GM19193 (cell line): Measurements from ENCODE around the gene C9orf50.

Experiments
- POLR2A ChIP-seq: IDR thresholded peaks from 4 replicates; pipeline ENCODE4 v1.6.1; 2011; ENCODE audit not compliant: insufficient read depth, insufficient read length; ENCODE audit errors: extremely low read depth

C9orf50 gene

DNA sequence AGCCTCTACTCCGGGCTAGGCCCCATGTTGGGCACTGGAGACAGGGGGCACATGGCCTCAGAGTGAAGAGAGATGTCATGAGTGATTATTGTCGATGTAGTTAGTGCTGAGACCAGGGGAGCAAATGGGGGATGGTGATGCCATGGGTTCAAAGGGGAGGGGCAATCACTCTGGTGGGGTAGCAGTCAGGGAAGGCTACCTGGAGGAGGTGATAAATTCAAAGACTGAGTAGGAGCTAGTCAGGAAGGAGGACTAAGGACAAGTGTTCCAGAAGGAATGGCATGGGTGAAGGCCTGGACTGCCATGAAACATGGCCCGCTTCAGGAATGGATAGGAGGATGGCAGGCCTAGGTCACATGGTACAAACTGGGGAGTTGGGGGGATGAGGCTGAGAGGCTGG is 41.6 kb downstream of the C9orf50 start:
- no peak for TF ChIP-seq POLR2A

DNA sequence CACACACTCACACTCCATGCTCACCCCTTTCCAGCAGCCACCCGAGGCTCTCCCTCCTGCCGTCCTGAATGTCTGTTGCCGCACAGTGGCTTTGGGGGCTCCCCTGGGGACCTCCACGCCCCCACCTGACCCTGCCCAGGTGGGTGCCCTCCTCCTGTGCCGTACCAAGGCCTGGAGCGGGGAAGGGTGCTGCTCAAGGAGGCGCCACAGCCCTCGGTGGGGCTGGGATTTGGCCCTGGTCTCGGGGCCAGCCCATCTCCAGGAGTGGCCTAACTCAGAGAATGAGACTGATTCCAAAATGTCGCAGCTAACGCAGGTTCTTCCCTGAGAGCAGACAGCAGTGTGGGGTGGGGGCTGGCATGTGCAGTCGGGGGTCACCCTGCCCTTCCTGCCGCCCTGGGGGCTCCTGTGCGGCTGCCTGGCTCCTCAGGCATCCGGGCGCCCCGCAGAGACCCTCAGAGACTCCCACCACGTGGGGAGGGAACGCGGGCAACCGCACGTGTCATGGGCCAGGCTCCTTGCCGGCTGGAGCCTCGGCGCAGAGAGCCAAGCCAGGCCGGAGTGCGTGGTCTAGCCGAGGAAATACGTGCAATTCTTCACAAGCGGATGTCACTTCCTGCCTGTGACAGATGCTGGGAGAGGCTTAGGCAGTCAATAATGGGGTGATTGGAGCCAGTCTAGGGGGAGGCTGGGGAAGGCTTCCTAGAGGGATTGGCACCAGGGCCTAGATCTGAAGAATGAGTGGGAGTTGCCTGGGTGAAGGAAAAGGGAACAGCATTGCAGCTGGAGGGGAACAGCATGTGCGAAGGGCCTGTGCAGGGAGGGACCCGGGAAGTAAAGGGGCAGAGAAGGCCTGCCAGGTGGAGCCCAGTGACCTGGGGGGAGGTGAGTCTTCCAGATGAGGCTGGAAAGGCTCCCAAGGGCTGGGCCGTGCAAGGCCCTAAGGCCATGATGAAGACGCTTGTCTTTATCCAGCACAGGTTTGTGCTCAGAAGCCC is 44.1 kb downstream of the C9orf50 start:
- TF ChIP-seq POLR2A, result no peak

DNA sequence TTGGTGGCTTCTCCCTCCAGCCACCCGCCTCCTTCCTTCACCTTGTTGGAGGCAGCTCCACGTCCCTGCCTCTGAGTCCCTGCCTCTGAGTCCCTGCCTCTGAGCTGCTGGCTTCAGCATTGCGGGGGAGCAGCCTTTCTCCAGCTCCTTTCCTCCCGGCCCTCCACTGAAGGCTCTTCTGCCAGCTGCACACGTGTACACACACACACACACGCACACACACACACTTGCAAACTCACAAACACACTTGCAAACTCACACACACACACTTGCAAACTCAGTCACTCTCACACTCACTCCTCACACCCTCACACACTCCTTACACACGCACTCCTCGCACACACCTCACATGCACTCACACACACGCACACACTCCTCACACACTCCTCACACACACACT is 45.1 kb downstream of the C9orf50 start:
- no peak for TF ChIP-seq POLR2A

DNA sequence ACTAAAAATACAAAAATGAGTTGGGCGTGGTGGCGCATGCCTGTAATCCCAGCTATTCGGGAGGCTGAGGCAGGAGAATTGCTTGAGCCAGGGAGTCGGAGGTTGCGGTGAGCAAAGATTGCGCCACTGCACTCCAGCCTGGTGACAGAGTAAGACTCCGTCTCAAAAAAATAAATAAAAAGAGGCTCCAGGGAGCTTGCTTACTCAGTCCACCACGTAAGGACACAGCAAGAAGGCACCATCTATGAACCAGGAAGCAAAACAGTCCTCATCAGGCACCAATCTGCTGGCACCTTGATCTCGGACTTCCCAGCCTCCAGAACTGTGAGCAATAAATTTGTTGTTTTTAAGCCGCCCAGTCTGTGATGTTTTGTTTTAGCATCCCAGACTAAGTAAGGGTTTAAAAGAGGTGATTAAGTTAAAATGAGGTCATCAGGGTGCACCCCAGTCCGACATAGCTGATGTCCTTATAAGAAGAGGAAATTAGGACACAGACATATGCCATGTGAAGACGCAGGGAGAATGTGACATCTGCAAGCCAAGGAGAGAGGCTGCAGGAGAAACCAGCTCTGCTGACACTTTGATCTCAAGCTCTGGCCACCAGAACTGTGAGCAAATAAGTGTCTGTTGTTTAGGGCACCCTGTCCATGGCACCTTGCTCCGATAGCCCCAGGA is 45.9 kb downstream of the C9orf50 start:
- no peak for TF ChIP-seq POLR2A

DNA sequence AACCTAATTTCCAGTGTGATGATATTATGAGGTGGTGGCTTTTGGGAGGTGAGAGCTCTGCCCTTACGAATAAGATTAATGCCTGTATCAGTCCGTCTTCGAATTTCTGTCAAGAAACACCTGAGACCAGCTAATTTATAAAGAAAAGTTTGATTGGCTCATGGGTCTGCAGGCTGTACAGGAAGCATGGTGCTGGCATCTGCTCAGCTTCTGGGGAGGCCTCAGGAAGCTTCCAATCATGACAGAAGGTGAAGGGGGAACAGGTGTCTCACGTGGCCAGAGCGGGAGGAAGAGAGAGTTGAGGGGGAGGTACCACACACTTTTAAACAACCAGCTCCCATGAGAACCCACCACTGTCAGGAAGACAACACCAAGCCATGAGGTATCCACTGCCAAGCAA is 46.9 kb downstream of the C9orf50 start:
- TF ChIP-seq POLR2A, result no peak

DNA sequence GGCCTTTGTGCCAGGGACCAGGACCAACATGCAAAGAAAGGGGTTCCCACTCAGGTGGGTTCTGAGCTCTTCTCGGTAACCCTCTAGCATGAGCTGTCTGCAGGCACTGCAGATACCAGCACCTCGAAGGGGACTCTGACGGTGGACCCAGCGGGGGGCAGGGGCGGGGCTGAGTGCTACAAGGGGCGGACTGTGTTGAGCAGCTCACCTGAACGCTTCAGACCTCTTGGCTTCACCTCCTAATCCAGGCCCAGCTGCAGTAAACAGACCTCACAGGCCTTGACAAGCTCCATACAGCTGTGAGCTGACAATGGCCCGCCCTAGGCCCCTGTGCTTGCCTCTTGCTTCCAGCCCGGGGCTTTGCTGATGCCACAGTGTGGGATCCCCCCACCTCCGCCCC is 48.4 kb downstream of the C9orf50 start:
- no peak for TF ChIP-seq POLR2A

DNA sequence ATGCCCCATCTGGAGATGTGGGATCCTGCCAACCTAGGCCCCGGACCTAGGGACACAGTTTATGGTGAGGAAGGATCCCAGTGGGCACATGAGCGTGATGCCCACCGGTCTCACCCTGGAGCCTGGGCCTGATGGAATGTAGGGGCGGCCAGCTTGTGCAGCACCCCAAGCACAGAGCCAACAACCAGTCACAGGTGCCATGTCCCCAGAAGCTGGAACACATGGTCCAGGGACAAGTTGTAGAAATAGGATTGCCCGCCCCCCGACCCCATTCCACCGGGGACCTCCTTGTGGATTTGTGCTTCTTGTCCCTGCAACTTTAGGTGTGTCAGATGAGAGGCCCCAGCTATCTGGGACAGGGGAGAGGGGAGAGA is 48.9 kb downstream of the C9orf50 start:
- TF ChIP-seq POLR2A, result no peak

DNA sequence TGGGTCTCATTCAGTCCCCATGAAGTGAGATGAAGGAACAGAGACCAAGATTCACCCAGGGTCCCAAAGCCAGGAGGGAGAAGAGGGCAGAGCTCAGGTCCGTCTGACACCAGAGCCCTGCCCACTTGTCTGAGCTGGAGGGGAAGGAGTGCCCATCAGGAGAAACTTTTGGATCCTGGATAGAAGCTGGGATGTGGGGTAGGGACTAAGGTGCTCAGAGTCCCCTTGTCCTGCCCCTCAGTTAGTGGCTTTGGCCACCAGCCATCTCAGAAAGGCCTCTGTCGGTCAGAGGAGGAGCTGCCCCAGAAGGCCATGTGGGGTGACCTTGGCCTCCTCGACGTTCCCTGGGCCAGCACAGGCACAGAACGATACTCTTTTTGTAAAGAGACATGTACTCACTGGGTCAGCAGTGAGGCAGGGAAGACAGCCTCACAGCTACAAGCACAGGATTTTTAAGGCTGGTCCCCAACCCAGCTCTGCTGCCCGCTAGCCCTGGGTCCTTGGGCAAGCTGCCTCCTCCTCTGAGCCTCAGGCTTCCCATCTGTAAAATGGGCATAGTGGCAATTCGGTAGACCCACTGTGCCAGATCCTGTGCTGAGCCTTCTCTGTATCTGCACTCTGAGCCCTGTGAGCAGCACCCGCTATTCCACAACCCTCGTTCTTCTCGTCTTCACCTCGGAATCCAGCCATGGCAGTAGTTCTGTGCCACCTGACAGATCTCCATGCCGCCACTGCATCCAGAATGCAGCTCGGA is 49.4 kb downstream of the C9orf50 start:
- TF ChIP-seq POLR2A, result no peak

DNA sequence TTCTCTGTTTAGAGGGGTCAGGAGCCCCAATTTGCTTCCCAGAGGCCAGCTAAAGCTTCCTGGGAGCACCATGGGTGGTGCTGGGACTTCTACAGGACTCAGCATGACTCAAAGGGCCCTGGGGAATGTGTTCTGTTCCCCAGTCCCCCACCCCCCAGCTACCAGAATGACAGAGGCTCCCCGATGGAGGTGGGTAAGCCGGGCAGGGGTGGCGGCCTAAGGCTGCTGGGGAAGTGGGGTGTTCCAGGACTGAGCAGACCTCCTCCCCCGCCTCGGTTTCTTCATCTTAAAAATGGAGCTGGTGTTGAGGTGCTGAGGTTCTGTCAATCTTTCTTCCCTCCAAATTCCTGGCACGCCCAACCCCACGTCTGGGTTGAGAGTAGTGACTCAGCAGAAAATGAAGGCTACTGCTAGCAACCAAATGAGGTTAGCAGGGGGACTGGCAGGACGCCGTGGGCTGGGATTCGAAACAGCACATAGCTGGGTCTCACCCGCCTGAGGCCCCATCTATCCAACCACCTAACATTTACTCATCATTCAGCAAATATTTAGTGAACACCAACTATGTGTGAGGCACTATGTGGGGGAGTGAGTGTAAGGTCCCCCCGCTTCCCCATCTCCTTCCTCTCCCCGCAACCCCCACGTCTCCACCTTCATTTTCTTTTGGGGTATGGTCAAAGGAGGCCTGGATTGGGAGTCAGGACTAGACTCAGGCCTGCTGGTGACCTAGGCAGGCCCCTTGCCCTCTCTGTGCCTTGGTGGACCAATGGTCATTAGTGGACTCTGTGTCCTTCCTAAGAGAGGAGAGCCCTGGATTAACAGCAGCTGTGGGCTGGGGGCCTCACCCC is 50.2 kb downstream of the C9orf50 start:
- TF ChIP-seq POLR2A, result no peak

DNA sequence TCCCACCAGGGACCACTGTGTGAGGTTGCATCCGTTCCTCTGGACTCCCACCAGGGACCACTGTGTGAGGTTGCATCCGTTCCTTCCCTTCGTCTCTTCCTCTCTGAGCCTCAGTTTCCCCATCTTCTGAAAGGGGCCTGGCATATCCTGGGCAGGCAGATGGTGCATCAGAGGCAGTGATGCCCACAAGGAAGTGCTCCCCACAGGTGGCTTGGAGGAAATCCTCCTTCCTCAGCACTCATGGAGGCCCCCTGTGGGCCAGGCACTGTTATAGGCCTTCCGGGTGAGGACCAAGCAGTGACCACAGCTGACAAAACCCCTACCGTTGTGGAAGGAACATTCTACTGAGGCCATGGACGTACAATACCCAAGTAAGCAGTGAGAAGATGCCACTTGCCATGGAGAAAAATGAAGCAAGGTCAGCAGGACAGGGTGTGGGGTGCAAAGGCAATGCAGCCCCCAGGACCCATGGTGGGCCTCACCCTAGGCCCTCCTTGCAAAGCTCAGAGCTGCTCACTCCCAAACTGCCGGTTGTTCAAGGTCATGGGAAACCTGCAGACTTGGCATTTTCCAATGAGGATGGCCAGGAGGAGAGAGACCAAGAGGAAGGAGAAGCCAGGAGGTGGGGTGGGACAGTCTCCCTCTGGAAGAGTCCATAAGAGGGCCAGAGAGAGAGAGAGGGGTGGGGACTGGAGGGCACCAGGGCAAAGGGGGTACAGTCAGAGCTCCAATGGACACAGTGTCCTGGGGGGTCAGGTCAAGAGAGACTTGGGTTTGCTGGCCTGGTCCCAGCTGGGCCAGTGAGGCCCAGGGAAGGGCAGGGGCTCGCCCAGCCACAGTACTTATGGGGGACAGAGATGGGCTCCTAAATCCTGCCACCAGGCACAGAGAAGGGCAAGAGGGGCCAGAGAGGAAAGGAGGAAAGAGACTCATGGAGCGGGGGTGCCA is 51.1 kb downstream of the C9orf50 start:
- no peak for TF ChIP-seq POLR2A

DNA sequence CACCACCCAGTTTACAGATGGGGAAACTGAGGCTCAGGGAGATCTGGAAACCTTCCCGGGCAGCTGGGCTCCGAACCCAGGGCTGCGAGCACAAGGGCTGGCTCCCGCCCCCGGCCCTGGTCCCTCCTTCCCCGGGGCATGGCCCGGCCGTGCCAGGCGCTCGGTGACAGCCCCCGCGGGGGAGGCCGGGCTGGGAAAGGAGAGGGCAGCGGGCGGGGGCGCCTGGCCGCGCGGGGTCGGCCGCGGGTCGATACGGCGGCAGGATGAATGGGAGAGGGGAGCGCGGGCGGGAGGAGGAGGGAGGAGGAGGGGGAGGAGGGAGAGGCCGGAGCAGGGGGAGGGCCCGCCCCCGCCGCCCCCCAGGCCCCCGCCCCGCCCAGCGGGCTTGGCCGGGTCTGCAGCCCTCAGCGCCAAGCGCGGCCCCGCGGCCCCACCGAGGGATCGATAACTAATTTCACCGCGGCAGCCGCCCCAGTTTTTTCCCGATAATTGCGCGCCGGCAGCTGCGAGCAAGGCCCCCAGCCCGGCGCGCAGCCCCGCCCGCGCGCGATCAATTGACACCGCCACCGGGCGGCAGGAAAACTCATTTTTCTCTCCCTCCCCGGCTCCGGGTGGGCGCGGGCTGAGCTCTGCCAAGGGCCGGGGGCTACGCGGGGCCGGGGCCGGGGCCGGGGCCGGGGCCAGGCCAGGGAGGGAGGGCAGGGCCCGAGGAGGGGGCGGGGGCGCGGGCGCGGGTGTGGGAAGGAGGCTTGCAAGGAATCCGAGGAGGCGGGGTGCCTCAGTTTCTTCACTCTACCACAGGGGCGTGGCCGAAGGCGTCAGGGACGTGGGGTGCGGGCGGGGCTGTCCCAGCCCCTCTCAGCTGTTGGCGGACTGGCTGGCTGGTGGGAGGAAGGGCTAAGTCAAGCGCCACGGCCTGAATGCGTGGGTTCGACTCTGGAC is 52.1 kb downstream of the C9orf50 start:
- no peak for TF ChIP-seq POLR2A

DNA sequence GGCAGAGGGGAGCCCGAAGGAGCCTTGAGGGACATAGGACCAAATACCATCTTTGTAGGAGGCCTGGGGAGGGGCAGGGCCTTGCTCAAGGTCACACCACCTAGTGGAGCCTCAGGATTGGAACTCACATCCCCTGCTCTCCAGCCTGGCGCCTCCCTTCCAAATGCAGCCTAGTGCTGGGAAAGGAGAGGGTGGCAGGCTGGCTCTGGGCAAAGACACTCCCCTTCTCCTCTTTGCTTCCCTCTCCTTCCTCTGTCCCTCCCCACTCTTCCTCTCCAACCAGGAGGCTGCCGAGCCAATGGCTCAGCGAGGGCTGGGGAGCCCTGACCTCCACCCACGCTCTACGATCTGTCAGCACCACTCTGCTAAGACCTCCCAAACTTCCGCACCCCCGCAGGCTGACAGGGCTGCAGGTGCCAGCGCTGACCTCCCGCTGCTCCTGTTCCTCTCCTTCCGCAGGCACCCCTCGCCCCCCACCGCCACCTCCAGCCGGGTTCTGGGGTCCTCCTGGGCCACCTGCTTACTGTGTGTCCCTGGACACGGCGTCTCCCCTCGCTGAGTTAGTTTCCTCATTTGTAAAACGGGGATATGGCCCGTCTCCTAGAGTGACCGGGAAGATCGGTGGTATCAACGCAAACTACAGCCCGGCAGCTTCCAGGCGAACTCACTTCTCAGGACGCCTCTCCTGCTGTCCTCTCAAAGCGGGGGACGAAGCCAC is 52.9 kb downstream of the C9orf50 start:
- no peak for TF ChIP-seq POLR2A

DNA sequence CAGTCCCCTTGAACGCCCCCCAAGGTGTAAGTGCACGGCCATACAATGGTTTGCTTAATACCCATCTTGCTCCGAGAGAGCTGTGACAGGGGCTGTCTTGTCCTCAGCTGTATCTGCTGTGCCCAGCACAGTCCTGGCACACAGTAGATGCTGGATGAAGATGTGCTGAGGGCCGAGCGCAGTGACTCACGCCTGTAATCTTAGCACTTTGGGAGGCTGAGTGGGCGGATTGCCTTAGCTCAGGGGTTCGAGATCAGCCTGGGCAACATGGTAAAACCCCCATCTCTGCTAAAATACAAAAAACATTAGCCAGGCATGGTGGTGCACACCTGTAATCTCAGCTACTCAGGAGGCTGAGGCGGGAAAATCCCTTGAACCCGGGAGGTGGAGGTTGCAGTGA is 53.6 kb downstream of the C9orf50 start:
- TF ChIP-seq POLR2A, result no peak
